K562 (cell line): Measurements from ENCODE around the gene TTC9C. TPM values are rescaled to one million over a fixed set of nuclear protein-coding genes. Genes with fewer than 3 reads are reported as not detected.

ENCODE experiments used
- BACH1 ChIP-seq: fragments of 200-800 bp; sonication (Bioruptor generic); IDR thresholded peaks from 2 replicates; pipeline ENCODE4 v1.6.1; 2016; ENCODE audit warnings: missing genetic modification characterization, missing compliant biosample characterization
- LCOR ChIP-seq: sonication (generic); formaldehyde crosslinking; IDR thresholded peaks from 2 replicates; pipeline ENCODE4 v1.8.0; 2022; ENCODE audit warnings: mild to moderate bottlenecking, missing genetic modification reagents
- NFRKB ChIP-seq: fragments of 450-650 bp; IDR thresholded peaks from 2 replicates; pipeline ENCODE4 v1.6.1; 2016; ENCODE audit warnings: low read depth
- PHTF2 ChIP-seq: fragments of 250-450 bp; sonication (Bioruptor Pico); IDR thresholded peaks from 2 replicates; pipeline ENCODE4 v1.5.0; 2021; ENCODE audit warnings: mild to moderate bottlenecking
- RBBP5 ChIP-seq: fragments of 200-600 bp; sonication (generic); IDR thresholded peaks from 2 replicates; pipeline ENCODE4 v1.6.1; 2012; ENCODE audit warnings: borderline replicate concordance, mild to moderate bottlenecking, low read length, control low read depth, inconsistent platforms; ENCODE audit not compliant: insufficient read depth, poor library complexity, severe bottlenecking
- RBM25 ChIP-seq: fragments of 200-400 bp; formaldehyde crosslinking; IDR thresholded peaks from 2 replicates; pipeline ENCODE4 v1.6.1; 2018; ENCODE audit warnings: low read length, low read depth, moderate library complexity; ENCODE audit not compliant: severe bottlenecking
- SNIP1 ChIP-seq: fragments of 450-650 bp; IDR thresholded peaks from 2 replicates; pipeline ENCODE4 v1.7.1; 2017; ENCODE audit warnings: low read depth, mild to moderate bottlenecking
- U2AF2 ChIP-seq: fragments of 200-400 bp; formaldehyde crosslinking; optimal IDR thresholded peaks from 2 replicates; pipeline ENCODE3; 2017; ENCODE audit warnings: low read depth, mild to moderate bottlenecking, low read length
- ZNF143 ChIP-seq: sonication (generic); formaldehyde crosslinking; IDR thresholded peaks from 2 replicates; pipeline ENCODE4 v1.9.0; 2022; ENCODE audit warnings: mild to moderate bottlenecking, missing genetic modification reagents
- ZNF197 ChIP-seq: fragments of 200-800 bp; sonication (Bioruptor generic); IDR thresholded peaks from 2 replicates; pipeline ENCODE4 v1.6.1; 2016; ENCODE audit warnings: low read depth, missing genetic modification characterization, missing compliant biosample characterization
- ZNF76 ChIP-seq: fragments of 250-450 bp; sonication (Bioruptor Pico); IDR thresholded peaks from 2 replicates; pipeline ENCODE4 v1.4.0; 2020; ENCODE audit warnings: mild to moderate bottlenecking, moderate library complexity, borderline replicate concordance
- polyA plus RNA-seq, 8 experiments: library from polyadenylated mRNA; depleted of rRNA in 4 of 8; stranded (reverse) in 5 of 8; unstranded in 3 of 8; fragments of >200 nt; fragmentation: Nextera tagmentation in 2 of 8; fragmentation: Illumina TruSeq in 1 of 8; extraction: Ambion mirVana in 2 of 8; extraction: Trizol in 1 of 8; gene quantifications; 2 replicates each; pipeline versions ENCODE4 v1.2.1 to v1.2.3, GENCODE V29; 2011 to 2014; ENCODE audit warnings: inconsistent platforms in 1 of 8, missing spikeins in 1 of 8
- total RNA-seq, 7 experiments: library from RNA; depleted of rRNA in 6 of 7; stranded (reverse); fragments of >200 nt in 6 of 7; fragmentation: Illumina TruSeq in 2 of 7; extraction: Trizol in 2 of 7; gene quantifications; 2 replicates each; pipeline versions ENCODE4 v1.2.1 to v1.2.3, GENCODE V29; 2011 to 2021; ENCODE audit warnings: low replicate concordance in 1 of 7
- TF ChIP-seq, protein P1 (sequence below), 2 experiments: fragments of 450-650 bp in 1 of 2; sonication (generic) in 1 of 2; formaldehyde crosslinking in 1 of 2; IDR thresholded peaks; 2 replicates each; pipeline versions ENCODE4 v1.7.1 to v1.9.0; 2016 to 2022; ENCODE audit warnings: inconsistent platforms in 1 of 2, mild to moderate bottlenecking in 1 of 2, missing genetic modification reagents in 1 of 2
- TF ChIP-seq, protein P2 (sequence below): sonication (generic); formaldehyde crosslinking; IDR thresholded peaks from 2 replicates; pipeline ENCODE4 v1.8.1; 2023; ENCODE audit warnings: mild to moderate bottlenecking, missing genetic modification reagents
- TF ChIP-seq, protein P3 (sequence below), 2 experiments: IDR thresholded peaks; 2 replicates each; pipeline ENCODE4 v1.6.1; 2012; ENCODE audit warnings: improper control_type of control experiment in 2 of 2, low read depth in 2 of 2, low read length in 2 of 2, borderline replicate concordance in 1 of 2

TTC9C gene
- total and polyA plus RNA-seq, 9 of the 15 experiments (the other 6 are each of a cell fraction or from before 2014, with no cell fraction given) = 32.8 to 59.0 (median 37.1) TPM

DNA sequence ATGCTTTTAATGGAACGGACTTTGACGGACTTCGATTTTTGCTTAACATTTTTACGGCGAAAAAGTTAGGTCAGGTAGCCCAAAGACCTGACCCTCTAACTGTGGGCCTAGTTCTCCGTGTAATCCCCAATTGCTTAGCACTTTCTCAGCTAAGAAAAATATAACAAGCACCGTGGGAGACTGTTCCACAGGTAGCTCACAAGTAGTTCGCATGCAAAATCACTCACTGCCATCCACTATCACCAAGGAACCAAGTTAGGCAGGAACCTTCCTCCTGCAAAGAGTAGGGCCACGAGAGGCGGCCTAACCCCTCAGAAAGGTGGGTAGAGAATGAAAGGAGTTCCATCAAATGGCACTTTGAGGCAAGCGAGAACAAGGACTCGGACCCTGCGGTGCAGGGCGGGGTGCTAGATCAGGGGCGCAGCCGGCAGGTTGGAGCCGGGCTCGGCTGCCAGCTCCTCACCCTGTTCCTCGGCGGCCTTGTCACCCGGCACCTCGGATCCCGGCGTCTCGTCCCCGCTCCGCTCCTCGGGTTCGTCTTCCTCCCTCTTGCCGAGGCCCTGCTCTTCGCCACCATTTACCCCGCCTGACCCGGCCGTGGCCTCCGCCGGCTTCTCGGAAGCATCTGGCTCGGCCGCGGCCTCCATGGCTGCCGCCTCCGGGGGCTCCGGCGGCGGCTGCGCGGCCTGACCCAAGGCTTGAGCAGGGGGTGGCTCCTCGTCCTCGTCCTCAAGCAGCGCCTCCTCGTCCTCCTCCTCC lies 2.0 kb upstream of the TTC9C start (continued):
- TF ChIP-seq, protein P1, sequence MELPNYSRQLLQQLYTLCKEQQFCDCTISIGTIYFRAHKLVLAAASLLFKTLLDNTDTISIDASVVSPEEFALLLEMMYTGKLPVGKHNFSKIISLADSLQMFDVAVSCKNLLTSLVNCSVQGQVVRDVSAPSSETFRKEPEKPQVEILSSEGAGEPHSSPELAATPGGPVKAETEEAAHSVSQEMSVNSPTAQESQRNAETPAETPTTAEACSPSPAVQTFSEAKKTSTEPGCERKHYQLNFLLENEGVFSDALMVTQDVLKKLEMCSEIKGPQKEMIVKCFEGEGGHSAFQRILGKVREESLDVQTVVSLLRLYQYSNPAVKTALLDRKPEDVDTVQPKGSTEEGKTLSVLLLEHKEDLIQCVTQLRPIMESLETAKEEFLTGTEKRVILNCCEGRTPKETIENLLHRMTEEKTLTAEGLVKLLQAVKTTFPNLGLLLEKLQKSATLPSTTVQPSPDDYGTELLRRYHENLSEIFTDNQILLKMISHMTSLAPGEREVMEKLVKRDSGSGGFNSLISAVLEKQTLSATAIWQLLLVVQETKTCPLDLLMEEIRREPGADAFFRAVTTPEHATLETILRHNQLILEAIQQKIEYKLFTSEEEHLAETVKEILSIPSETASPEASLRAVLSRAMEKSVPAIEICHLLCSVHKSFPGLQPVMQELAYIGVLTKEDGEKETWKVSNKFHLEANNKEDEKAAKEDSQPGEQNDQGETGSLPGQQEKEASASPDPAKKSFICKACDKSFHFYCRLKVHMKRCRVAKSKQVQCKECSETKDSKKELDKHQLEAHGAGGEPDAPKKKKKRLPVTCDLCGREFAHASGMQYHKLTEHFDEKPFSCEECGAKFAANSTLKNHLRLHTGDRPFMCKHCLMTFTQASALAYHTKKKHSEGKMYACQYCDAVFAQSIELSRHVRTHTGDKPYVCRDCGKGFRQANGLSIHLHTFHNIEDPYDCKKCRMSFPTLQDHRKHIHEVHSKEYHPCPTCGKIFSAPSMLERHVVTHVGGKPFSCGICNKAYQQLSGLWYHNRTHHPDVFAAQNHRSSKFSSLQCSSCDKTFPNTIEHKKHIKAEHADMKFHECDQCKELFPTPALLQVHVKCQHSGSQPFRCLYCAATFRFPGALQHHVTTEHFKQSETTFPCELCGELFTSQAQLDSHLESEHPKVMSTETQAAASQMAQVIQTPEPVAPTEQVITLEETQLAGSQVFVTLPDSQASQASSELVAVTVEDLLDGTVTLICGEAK (IDR thresholded peaks at IDR 0.05) = 0 out of 2 replicates have a peak, but pooled peaks have one; percentile 23
- TF ChIP-seq, protein P1 (CRISPR knock-in tag; IDR thresholded peaks at IDR 0.05) = no peak
- TF ChIP-seq U2AF2 (no peak), RBM25 (no peak), RBBP5 (no peak), PHTF2 (no peak), LCOR (no peak), ZNF143 (CRISPR knock-in tag) (peak; percentile 53; the same call in 1 of the 2 replicates), ZNF76 (CRISPR knock-in tag) (no peak), ZNF197 (CRISPR knock-in tag) (no peak), BACH1 (tag) (no peak), SNIP1 (no peak), NFRKB (no peak)
- TF ChIP-seq, protein P2, sequence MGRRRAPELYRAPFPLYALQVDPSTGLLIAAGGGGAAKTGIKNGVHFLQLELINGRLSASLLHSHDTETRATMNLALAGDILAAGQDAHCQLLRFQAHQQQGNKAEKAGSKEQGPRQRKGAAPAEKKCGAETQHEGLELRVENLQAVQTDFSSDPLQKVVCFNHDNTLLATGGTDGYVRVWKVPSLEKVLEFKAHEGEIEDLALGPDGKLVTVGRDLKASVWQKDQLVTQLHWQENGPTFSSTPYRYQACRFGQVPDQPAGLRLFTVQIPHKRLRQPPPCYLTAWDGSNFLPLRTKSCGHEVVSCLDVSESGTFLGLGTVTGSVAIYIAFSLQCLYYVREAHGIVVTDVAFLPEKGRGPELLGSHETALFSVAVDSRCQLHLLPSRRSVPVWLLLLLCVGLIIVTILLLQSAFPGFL = no peak
- TF ChIP-seq, protein P3, sequence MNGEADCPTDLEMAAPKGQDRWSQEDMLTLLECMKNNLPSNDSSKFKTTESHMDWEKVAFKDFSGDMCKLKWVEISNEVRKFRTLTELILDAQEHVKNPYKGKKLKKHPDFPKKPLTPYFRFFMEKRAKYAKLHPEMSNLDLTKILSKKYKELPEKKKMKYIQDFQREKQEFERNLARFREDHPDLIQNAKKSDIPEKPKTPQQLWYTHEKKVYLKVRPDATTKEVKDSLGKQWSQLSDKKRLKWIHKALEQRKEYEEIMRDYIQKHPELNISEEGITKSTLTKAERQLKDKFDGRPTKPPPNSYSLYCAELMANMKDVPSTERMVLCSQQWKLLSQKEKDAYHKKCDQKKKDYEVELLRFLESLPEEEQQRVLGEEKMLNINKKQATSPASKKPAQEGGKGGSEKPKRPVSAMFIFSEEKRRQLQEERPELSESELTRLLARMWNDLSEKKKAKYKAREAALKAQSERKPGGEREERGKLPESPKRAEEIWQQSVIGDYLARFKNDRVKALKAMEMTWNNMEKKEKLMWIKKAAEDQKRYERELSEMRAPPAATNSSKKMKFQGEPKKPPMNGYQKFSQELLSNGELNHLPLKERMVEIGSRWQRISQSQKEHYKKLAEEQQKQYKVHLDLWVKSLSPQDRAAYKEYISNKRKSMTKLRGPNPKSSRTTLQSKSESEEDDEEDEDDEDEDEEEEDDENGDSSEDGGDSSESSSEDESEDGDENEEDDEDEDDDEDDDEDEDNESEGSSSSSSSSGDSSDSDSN (IDR thresholded peaks at IDR 0.05; ENCODE audit: borderline replicate concordance in 1 of 2, low read depth in 2 of 2, low read length in 2 of 2) = peak in 1 of 2 experiments; percentile 21; a peak in 1 of 4 replicates
